Astrocyte (in vitro differentiated cells and primary cell): ENCODE results near the gene TEAD1. TPM values are rescaled to one million over a fixed set of nuclear protein-coding genes. Genes with fewer than 3 reads are reported as not detected.
A peak's percentile ranks its signal among the peaks of the same experiment; 100 is the strongest.

ENCODE experiments used
- DNase-seq: peaks from one replicate; pipeline ENCODE4 v3.0.0-alpha.2; 2010; ENCODE audit warnings: low read depth
- FAIRE-seq: peaks from 2 replicates; lab custom pipeline; 2011; peaks lifted over from hg19 to GRCh38; lab: Jason Lieb, UNC
- H2AFZ ChIP-seq: 2 replicates; pipeline ENCODE4 v1.6.0; 2012; ENCODE audit warnings: low read depth, low read length, inconsistent platforms
- H3K27ac ChIP-seq: 2 replicates; pipeline ENCODE4 v1.5.1; 2011; ENCODE audit warnings: low read depth, low read length, inconsistent platforms
- H3K27me3 ChIP-seq: 2 replicates; pipeline ENCODE4 v1.6.0; 2011; ENCODE audit warnings: low read length, inconsistent platforms; ENCODE audit not compliant: insufficient read depth
- H3K36me3 ChIP-seq: 2 replicates; pipeline ENCODE4 v1.5.1; 2011; ENCODE audit warnings: low read length, inconsistent platforms; ENCODE audit not compliant: insufficient read depth
- H3K4me1 ChIP-seq: 2 replicates; pipeline ENCODE4 v1.5.1; 2011; ENCODE audit warnings: low read length, inconsistent platforms; ENCODE audit not compliant: insufficient read depth
- H3K4me2 ChIP-seq: 2 replicates; pipeline ENCODE4 v1.6.0; 2012; ENCODE audit warnings: low read length, inconsistent platforms
- H3K4me3 ChIP-seq: 2 replicates; pipeline ENCODE4 v1.5.1; 2011; ENCODE audit warnings: low read depth, mild to moderate bottlenecking, low read length, inconsistent platforms; ENCODE audit not compliant: insufficient read depth
- H3K79me2 ChIP-seq: 2 replicates; pipeline ENCODE4 v1.6.0; 2012; ENCODE audit warnings: mild to moderate bottlenecking, low read length, inconsistent platforms; ENCODE audit not compliant: insufficient read depth
- H3K9ac ChIP-seq: 2 replicates; pipeline ENCODE4 v1.6.0; 2012; ENCODE audit warnings: mild to moderate bottlenecking, low read length, inconsistent platforms
- H3K9me3 ChIP-seq: 2 replicates; pipeline ENCODE4 v1.5.1; 2012; ENCODE audit warnings: low read depth, mild to moderate bottlenecking, low read length, inconsistent platforms; ENCODE audit not compliant: insufficient read depth
- H4K20me1 ChIP-seq: 2 replicates; pipeline ENCODE4 v1.6.0; 2012; ENCODE audit warnings: low read length, inconsistent platforms; ENCODE audit not compliant: insufficient read depth
- H3K27ac Mint-ChIP-seq: one replicate; pipeline ENCODE4 v1.8.0; 2021; ENCODE audit warnings: mild to moderate bottlenecking, mixed read lengths; ENCODE audit not compliant: unreplicated experiment
- H3K27me3 Mint-ChIP-seq: one replicate; pipeline ENCODE4 v1.8.0; 2021; ENCODE audit warnings: low read depth, mixed read lengths; ENCODE audit not compliant: unreplicated experiment
- H3K36me3 Mint-ChIP-seq: one replicate; pipeline ENCODE4 v1.8.0; 2021; ENCODE audit warnings: low read depth, mixed read lengths; ENCODE audit not compliant: unreplicated experiment
- H3K4me1 Mint-ChIP-seq: one replicate; pipeline ENCODE4 v1.8.0; 2021; ENCODE audit warnings: low read depth, mixed read lengths; ENCODE audit not compliant: unreplicated experiment
- H3K4me3 Mint-ChIP-seq: one replicate; pipeline ENCODE4 v1.8.0; 2021; ENCODE audit warnings: mild to moderate bottlenecking, moderate library complexity, mixed read lengths; ENCODE audit not compliant: unreplicated experiment
- H3K9me3 Mint-ChIP-seq: one replicate; pipeline ENCODE4 v1.8.0; 2021; ENCODE audit warnings: mild to moderate bottlenecking, mixed read lengths; ENCODE audit not compliant: unreplicated experiment
- EZH2 ChIP-seq: IDR thresholded peaks from 2 replicates; pipeline ENCODE4 v1.6.1; 2012; ENCODE audit warnings: mild to moderate bottlenecking, low read length, inconsistent platforms; ENCODE audit not compliant: insufficient read depth
- total RNA-seq: library from RNA; stranded (reverse); gene quantifications from 2 replicates; pipeline ENCODE4 v1.2.1, GENCODE V29; 2021
- TF ChIP-seq, protein P1 (sequence below): IDR thresholded peaks from 2 replicates; pipeline ENCODE4 v1.5.1; 2011; ENCODE audit warnings: low read depth, mild to moderate bottlenecking, inconsistent platforms, low read length, moderate library complexity; ENCODE audit not compliant: insufficient read depth

TEAD1 gene
- total RNA-seq, 1 donor from 2014 or later = 149 TPM

DNA sequence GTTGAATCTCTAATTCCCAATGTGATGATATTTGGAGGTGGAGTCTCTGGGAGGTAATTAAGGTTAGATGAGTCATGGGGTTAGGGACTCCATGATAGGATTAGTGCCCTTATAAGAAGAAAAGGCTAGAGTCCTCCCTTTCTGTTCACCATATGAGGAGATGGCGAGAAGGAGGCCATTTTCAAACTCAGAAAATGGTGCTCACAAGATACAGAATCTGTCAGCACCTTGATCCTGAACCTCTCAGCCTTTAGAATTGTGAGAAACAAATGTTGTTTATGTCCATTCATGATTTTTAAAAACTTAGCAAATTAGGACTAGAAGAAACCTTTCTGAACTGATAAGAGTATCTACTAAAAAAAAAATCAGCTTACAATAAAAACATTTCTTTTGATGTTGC, 277.2 kb downstream of the TEAD1 start:
- Histone ChIP-seq H3K4me3 (no peak overlapping the region), H3K4me2 (no peak overlapping the region), H3K79me2 (no peaks in the 10 kb centered on the region), H3K27me3 (no peaks in the 10 kb centered on the region), H3K4me1 (no peaks in the 10 kb centered on the region), H4K20me1 (no peaks in the 10 kb centered on the region), H3K27ac (no peak overlapping the region), H3K9ac (no peak overlapping the region), H2AFZ (no peak overlapping the region), H3K36me3 (no peaks in the 10 kb centered on the region), H3K9me3 (no peaks in the 10 kb centered on the region)
- peak; percentile 5 for FAIRE-seq
- H3K27ac Mint-ChIP-seq = no peak overlapping the region
- DNase-seq = no peak
- peaks cover 4% of the 10 kb centered on the region for H3K4me1 Mint-ChIP-seq
- no peaks in the 10 kb centered on the region for H3K9me3 Mint-ChIP-seq
- TF ChIP-seq, protein P1, sequence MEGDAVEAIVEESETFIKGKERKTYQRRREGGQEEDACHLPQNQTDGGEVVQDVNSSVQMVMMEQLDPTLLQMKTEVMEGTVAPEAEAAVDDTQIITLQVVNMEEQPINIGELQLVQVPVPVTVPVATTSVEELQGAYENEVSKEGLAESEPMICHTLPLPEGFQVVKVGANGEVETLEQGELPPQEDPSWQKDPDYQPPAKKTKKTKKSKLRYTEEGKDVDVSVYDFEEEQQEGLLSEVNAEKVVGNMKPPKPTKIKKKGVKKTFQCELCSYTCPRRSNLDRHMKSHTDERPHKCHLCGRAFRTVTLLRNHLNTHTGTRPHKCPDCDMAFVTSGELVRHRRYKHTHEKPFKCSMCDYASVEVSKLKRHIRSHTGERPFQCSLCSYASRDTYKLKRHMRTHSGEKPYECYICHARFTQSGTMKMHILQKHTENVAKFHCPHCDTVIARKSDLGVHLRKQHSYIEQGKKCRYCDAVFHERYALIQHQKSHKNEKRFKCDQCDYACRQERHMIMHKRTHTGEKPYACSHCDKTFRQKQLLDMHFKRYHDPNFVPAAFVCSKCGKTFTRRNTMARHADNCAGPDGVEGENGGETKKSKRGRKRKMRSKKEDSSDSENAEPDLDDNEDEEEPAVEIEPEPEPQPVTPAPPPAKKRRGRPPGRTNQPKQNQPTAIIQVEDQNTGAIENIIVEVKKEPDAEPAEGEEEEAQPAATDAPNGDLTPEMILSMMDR = no peak
- H3K4me3 Mint-ChIP-seq = no peak overlapping the region
- H3K27me3 Mint-ChIP-seq = no peaks in the 10 kb centered on the region
- no peaks in the 10 kb centered on the region for H3K36me3 Mint-ChIP-seq

DNA sequence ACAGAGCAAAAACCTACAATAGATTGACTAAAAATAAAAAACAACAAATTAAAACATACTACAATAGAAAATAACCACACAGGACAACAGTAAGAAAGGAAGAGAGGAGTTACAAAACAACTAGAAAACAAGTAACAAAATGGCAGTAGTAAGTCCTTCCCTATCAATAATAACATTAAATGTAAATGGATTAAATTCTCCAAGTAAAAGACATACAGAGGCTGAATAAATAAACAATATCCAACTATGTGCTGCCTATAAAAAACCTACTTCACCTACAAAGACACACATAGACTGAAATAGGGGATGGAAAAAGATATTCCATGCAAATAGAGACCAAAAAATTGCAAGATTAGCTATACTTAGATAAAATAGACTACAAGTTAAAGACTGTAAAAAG, 277.9 kb downstream of the TEAD1 start:
- no peak for TF ChIP-seq EZH2
- TF ChIP-seq, protein P1 = no peak
- Histone ChIP-seq H3K9ac (no peak overlapping the region), H3K79me2 (no peaks in the 10 kb centered on the region), H2AFZ (no peak overlapping the region), H3K4me2 (no peak overlapping the region), H3K27ac (no peak overlapping the region), H3K27me3 (no peaks in the 10 kb centered on the region), H3K4me1 (no peaks in the 10 kb centered on the region), H3K36me3 (no peaks in the 10 kb centered on the region), H4K20me1 (no peaks in the 10 kb centered on the region), H3K4me3 (no peak overlapping the region), H3K9me3 (no peaks in the 10 kb centered on the region)
- H3K36me3 Mint-ChIP-seq = no peaks in the 10 kb centered on the region
- H3K4me3 Mint-ChIP-seq = no peak overlapping the region
- no peaks in the 10 kb centered on the region for H3K27me3 Mint-ChIP-seq
- H3K4me1 Mint-ChIP-seq = peaks cover 4% of the 10 kb centered on the region
- no peak overlapping the region for H3K27ac Mint-ChIP-seq
- no peak for FAIRE-seq
- DNase-seq = no peak
- H3K9me3 Mint-ChIP-seq = no peaks in the 10 kb centered on the region

DNA sequence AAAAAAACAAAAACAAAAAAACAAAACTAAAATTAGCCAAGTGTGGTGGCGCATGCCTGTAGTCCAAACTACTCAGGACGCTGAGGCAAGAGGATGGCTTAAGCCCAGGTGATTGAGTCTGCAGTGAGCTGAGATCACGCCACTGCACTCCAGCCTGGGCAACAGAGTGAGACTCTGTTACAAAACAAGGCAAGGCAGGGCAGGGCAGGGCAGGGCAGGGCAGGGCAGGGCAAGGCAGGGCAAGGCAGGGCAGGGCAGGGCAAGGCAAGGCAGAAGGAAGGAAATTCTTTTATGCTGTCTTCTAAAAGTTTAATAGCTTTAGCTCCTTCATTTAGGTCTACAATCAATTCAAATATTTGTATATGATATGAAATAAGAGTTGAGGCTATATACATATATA, 284.8 kb downstream of the TEAD1 start:
- Histone ChIP-seq H3K4me2 (no peak overlapping the region), H2AFZ (no peak overlapping the region), H3K4me1 (no peaks in the 10 kb centered on the region), H4K20me1 (no peaks in the 10 kb centered on the region), H3K9me3 (no peaks in the 10 kb centered on the region), H3K79me2 (no peaks in the 10 kb centered on the region), H3K4me3 (no peak overlapping the region), H3K27ac (no peak overlapping the region), H3K36me3 (no peaks in the 10 kb centered on the region), H3K27me3 (no peaks in the 10 kb centered on the region), H3K9ac (no peak overlapping the region)
- peaks cover 10% of the 10 kb centered on the region for H3K27me3 Mint-ChIP-seq
- no peak overlapping the region for H3K27ac Mint-ChIP-seq
- DNase-seq (no peak), FAIRE-seq (no peak)
- no peaks in the 10 kb centered on the region for H3K36me3 Mint-ChIP-seq
- no peak for TF ChIP-seq EZH2
- peaks cover 6% of the 10 kb centered on the region for H3K4me1 Mint-ChIP-seq
- H3K9me3 Mint-ChIP-seq = no peaks in the 10 kb centered on the region
- no peak overlapping the region for H3K4me3 Mint-ChIP-seq
